Testis (tissue), 3 donors: ENCODE results near the gene COL25A1. TPM values are rescaled to one million over a fixed set of nuclear protein-coding genes. Genes with fewer than 3 reads are reported as not detected.

Experiments
- DNase-seq: peaks from one replicate; pipeline ENCODE4 v3.0.0-alpha.2; 2019
- H3K27ac ChIP-seq, 2 donors: fragments of 200-600 bp; sonication (generic); one replicate each; pipeline ENCODE4 v1.5.1; 2019
- H3K27me3 ChIP-seq: fragments of 200-600 bp; sonication (generic); one replicate; pipeline ENCODE4 v1.5.1; 2019
- H3K36me3 ChIP-seq: fragments of 200-600 bp; sonication (generic); one replicate; pipeline ENCODE4 v1.5.1; 2017; ENCODE audit warnings: low read depth; ENCODE audit errors: missing control alignments
- H3K4me1 ChIP-seq: fragments of 200-600 bp; sonication (generic); one replicate; pipeline ENCODE4 v1.5.1; 2019
- H3K4me3 ChIP-seq, 2 donors: fragments of 200-600 bp; sonication (generic); one replicate each; pipeline ENCODE4 v1.5.1; 2017 to 2019
- H3K9me3 ChIP-seq: fragments of 200-600 bp; sonication (generic); one replicate; pipeline ENCODE4 v1.5.1; 2017
- CTCF ChIP-seq, 3 experiments: fragments of 450-650 bp in 2 of 3; fragments of 200-600 bp in 1 of 3; sonication (generic) in 1 of 3; IDR thresholded peaks; one replicate each; pipeline ENCODE4 v1.5.1; 2016 to 2019; ENCODE audit warnings: antibody characterized with exemption in 3 of 3, mild to moderate bottlenecking in 2 of 3, moderate library complexity in 1 of 3
- POLR2A ChIP-seq: fragments of 450-650 bp; IDR thresholded peaks from one replicate; pipeline ENCODE4 v1.6.1; 2017; ENCODE audit warnings: antibody characterized with exemption, mild to moderate bottlenecking, moderate library complexity
- WGBS, 2 donors: methylation state at CpG; one replicate each; pipeline ENCODE4 v1.1.5; 2018; 5-methylcytosine and 5-hydroxymethylcytosine counted together
- intact Hi-C: fragments of 100-400 bp; cut with DNase I; formaldehyde crosslinking; loops from one replicate; pipeline ENCODE4 v1.15.1; 2023; ENCODE audit warnings: low total_unique reads
- polyA plus RNA-seq: library from polyadenylated mRNA; stranded (reverse); fragments of 350-450 nt; fragmentation: Illumina TruSeq; extraction: RNeasy Lipid Tissue Mini Kit (QIAGEN cat#74804); gene quantifications from one replicate; pipeline ENCODE4 v1.2.3, GENCODE V29; 2014; ENCODE audit warnings: low read depth, low replicate concordance; ENCODE audit not compliant: insufficient read depth
- total RNA-seq, 2 donors: library from RNA; depleted of rRNA; stranded (reverse); fragments of >200 nt; gene quantifications; one replicate each; pipeline ENCODE4 v1.2.3, GENCODE V29; 2016

Gene COL25A1
- total and polyA plus RNA-seq, 3 donors from 2014 or later, result 11.7 to 19.2 (median 17.2) TPM

GRCh38 chr4:108906866-108907367, 395.5 kb downstream of the COL25A1 start:
- Histone ChIP-seq H3K4me1 (no peaks in the 10 kb centered on the region), H3K36me3 (no peaks in the 10 kb centered on the region), H3K4me3 (no peak overlapping the region), H3K9me3 (no peaks in the 10 kb centered on the region), H3K27me3 (no peaks in the 10 kb centered on the region), H3K27ac (no peak overlapping the region)
- intact Hi-C loops, result no loop called here
- no peak for DNase-seq
- TF ChIP-seq CTCF (IDR thresholded peaks at IDR 0.05) (no peak), POLR2A (no peak)
- WGBS, 2 donors, result 90 to 92% methylated on average over 8 of the region's 8 CpGs

- H3K27me3 ChIP-seq, result no peaks in the 10 kb centered on the region
- WGBS, 2 donors, result 91 to 92% methylated on average over 6 of the region's 6 CpGs
- no peak for TF ChIP-seq POLR2A
- TF ChIP-seq CTCF (IDR thresholded peaks at IDR 0.05), result no peak
- DNase-seq, result no peak
- H3K36me3 ChIP-seq, result no peaks in the 10 kb centered on the region
- intact Hi-C loops, result no loop called here
- no peak overlapping the region for H3K27ac ChIP-seq
- H3K4me3 ChIP-seq, result no peak overlapping the region
- H3K4me1 ChIP-seq, result no peaks in the 10 kb centered on the region
- H3K9me3 ChIP-seq, result no peaks in the 10 kb centered on the region
These were observed 396.5 kb downstream of the COL25A1 start for GRCh38 chr4:108906006-108906405.

GRCh38 chr4:108903464-108904221, 398.8 kb downstream of the COL25A1 start:
- H3K4me3 ChIP-seq, result no peak overlapping the region
- WGBS, 2 donors, result 85 to 89% methylated on average over 4 of the region's 4 CpGs
- no peaks in the 10 kb centered on the region for H3K36me3 ChIP-seq
- intact Hi-C loops, result no loop called here
- no peaks in the 10 kb centered on the region for H3K9me3 ChIP-seq
- H3K27ac ChIP-seq, result no peak overlapping the region
- no peak for DNase-seq
- H3K27me3 ChIP-seq, result no peaks in the 10 kb centered on the region
- H3K4me1 ChIP-seq, result no peaks in the 10 kb centered on the region
- TF ChIP-seq POLR2A (no peak), CTCF (IDR thresholded peaks at IDR 0.05) (no peak)

- 73 to 75% methylated on average over 3 of the region's 3 CpGs for WGBS, 2 donors
- no peak for DNase-seq
- Histone ChIP-seq H3K36me3 (no peaks in the 10 kb centered on the region), H3K4me1 (no peaks in the 10 kb centered on the region), H3K27ac (no peak overlapping the region), H3K9me3 (no peaks in the 10 kb centered on the region), H3K4me3 (no peak overlapping the region), H3K27me3 (no peaks in the 10 kb centered on the region)
- TF ChIP-seq POLR2A (no peak), CTCF (IDR thresholded peaks at IDR 0.05) (no peak)
- intact Hi-C loops, result no loop called here
These were observed 399.7 kb downstream of the COL25A1 start for GRCh38 chr4:108902769-108903168.

- 84 to 93% methylated on average over 1 of the region's 1 CpG for WGBS, 2 donors
- DNase-seq, result no peak
- no peaks in the 10 kb centered on the region for H3K9me3 ChIP-seq
- no peak overlapping the region for H3K4me3 ChIP-seq
- TF ChIP-seq CTCF (IDR thresholded peaks at IDR 0.05) (no peak), POLR2A (no peak)
- no peak overlapping the region for H3K27ac ChIP-seq
- no peaks in the 10 kb centered on the region for H3K27me3 ChIP-seq
- no peaks in the 10 kb centered on the region for H3K4me1 ChIP-seq
- no peaks in the 10 kb centered on the region for H3K36me3 ChIP-seq
- intact Hi-C loops, result no loop called here
These were observed 401.2 kb downstream of the COL25A1 start for GRCh38 chr4:108901291-108901690.
